ENCODE measurements around the gene CEP89. TPM values are rescaled to one million over a fixed set of nuclear protein-coding genes. Genes with fewer than 3 reads are reported as not detected.

Gene CEP89
- polyA plus RNA-seq, 1 donor (not counting 4 experiments of a cell fraction or from before 2014, with no cell fraction given) = 11.2 TPM

DNA sequence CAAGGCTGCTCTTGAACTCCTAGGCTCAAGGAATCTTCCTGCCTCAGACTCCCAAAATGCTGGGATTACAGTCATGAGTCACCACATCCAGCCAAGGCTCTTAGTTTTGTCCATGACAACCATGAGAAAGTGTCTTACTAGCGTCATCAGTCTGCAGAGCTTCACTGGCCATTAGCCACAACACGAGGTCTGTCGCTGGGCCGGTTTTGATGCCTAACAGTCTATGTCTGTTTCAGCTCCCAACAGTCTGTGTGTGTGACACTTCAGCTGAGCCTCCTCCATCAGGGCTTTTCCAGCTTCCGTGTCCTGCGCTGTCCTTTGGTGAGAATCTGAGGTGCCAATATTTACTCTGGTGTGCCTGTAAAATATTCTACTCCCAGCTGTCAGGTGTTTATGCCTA is 47.6 kb downstream of the CEP89 start:
- Histone ChIP-seq H3K4me1 (ENCODE audit: control insufficient read depth, extremely low read depth, insufficient read depth, low read length) (no peaks in the 10 kb centered on the region), H2AFZ (ENCODE audit: control insufficient read depth, low read length) (no peak overlapping the region), H3K9me1 (ENCODE audit: control insufficient read depth, extremely low read depth, insufficient read depth, low read length) (no peaks in the 10 kb centered on the region), H3K27me3 (ENCODE audit: control insufficient read depth, extremely low read depth, insufficient read depth, low read length) (no peaks in the 10 kb centered on the region), H3K79me2 (ENCODE audit: control insufficient read depth, insufficient read depth, low read length) (no peaks in the 10 kb centered on the region), H3K9ac (ENCODE audit: control insufficient read depth, extremely low read depth, insufficient read depth, low read length) (no peak overlapping the region), H3K4me3 (ENCODE audit: control insufficient read depth in 2 of 3, extremely low read depth in 1 of 3, insufficient read depth in 2 of 3, low read depth in 1 of 3, low read length in 3 of 3) (no peak overlapping the region), H3K36me3 (ENCODE audit: control insufficient read depth in 2 of 2, extremely low read depth in 1 of 2, insufficient read depth in 2 of 2, low read length in 2 of 2) (peaks cover 0 to 7% of the 10 kb centered on the region in 2 experiments), H3K9me3 (ENCODE audit: control insufficient read depth, low read depth, low read length) (no peaks in the 10 kb centered on the region), H3K27ac (ENCODE audit: control insufficient read depth, insufficient read depth, low read length) (no peak overlapping the region), H3K4me2 (ENCODE audit: control insufficient read depth, extremely low read depth, insufficient read depth, low read depth, low read length) (no peak overlapping the region), H4K20me1 (ENCODE audit: control insufficient read depth, extremely low read depth, insufficient read depth, low read length) (no peaks in the 10 kb centered on the region)
- dilution Hi-C loops (cut with MboI; ENCODE audit: extremely low pct_ligation_motif_present, low sequenced_read_pairs) = no loop called here
- TF ChIP-seq, protein P1, sequence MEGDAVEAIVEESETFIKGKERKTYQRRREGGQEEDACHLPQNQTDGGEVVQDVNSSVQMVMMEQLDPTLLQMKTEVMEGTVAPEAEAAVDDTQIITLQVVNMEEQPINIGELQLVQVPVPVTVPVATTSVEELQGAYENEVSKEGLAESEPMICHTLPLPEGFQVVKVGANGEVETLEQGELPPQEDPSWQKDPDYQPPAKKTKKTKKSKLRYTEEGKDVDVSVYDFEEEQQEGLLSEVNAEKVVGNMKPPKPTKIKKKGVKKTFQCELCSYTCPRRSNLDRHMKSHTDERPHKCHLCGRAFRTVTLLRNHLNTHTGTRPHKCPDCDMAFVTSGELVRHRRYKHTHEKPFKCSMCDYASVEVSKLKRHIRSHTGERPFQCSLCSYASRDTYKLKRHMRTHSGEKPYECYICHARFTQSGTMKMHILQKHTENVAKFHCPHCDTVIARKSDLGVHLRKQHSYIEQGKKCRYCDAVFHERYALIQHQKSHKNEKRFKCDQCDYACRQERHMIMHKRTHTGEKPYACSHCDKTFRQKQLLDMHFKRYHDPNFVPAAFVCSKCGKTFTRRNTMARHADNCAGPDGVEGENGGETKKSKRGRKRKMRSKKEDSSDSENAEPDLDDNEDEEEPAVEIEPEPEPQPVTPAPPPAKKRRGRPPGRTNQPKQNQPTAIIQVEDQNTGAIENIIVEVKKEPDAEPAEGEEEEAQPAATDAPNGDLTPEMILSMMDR (optimal IDR thresholded peaks at IDR 0.05 in 1 of 3, IDR thresholded peaks at IDR 0.05 in 1 of 3, conservative IDR thresholded peaks at IDR 0.05 in 1 of 3; ENCODE audit: extremely low read depth in 1 of 3, insufficient read depth in 2 of 3, low read length in 3 of 3) = no peak
- TF ChIP-seq EZH2 (IDR thresholded peaks at IDR 0.05; ENCODE audit: low read length) = no peak
- no peak for DNase-seq (ENCODE audit: low read depth, low spot score)
- FAIRE-seq = no peak

DNA sequence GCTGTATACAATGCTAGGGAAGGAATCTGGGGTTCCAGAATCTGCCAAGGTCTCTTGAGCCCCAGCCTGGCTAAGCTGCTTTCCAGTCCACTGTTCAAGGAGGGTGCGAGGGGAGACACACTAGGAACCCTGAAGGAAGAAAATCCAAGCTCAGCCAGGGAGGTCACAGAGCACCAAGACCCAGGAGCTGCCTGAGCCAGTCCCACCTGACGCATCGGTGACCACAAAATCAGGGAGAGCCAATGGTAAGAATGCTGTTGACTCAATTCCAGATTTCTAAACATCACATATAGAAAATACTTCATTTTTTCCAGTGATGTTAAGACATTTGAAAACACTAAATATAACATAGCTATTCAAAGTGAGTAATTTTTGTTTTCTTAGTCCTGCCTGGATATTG is 50.1 kb downstream of the CEP89 start:
- H3K27ac ChIP-seq (ENCODE audit: control insufficient read depth, insufficient read depth, low read length) = no peak overlapping the region
- no peaks in the 10 kb centered on the region for H3K9me1 ChIP-seq (ENCODE audit: control insufficient read depth, extremely low read depth, insufficient read depth, low read length)
- no peaks in the 10 kb centered on the region for H3K9me3 ChIP-seq (ENCODE audit: control insufficient read depth, low read depth, low read length)
- no peaks in the 10 kb centered on the region for H3K4me1 ChIP-seq (ENCODE audit: control insufficient read depth, extremely low read depth, insufficient read depth, low read length)
- H3K27me3 ChIP-seq (ENCODE audit: control insufficient read depth, extremely low read depth, insufficient read depth, low read length) = no peaks in the 10 kb centered on the region
- peaks cover 7% of the 10 kb centered on the region in 2 experiments for H3K36me3 ChIP-seq (ENCODE audit: control insufficient read depth in 2 of 2, extremely low read depth in 1 of 2, insufficient read depth in 2 of 2, low read length in 2 of 2)
- H3K9ac ChIP-seq (ENCODE audit: control insufficient read depth, extremely low read depth, insufficient read depth, low read length) = no peak overlapping the region
- no peak for DNase-seq (ENCODE audit: low read depth, low spot score)
- FAIRE-seq = no peak
- no peak overlapping the region for H3K4me3 ChIP-seq (ENCODE audit: control insufficient read depth in 2 of 3, extremely low read depth in 1 of 3, insufficient read depth in 2 of 3, low read depth in 1 of 3, low read length in 3 of 3)
- H3K79me2 ChIP-seq (ENCODE audit: control insufficient read depth, insufficient read depth, low read length) = no peaks in the 10 kb centered on the region
- H4K20me1 ChIP-seq (ENCODE audit: control insufficient read depth, extremely low read depth, insufficient read depth, low read length) = no peaks in the 10 kb centered on the region
- H3K4me2 ChIP-seq (ENCODE audit: control insufficient read depth, extremely low read depth, insufficient read depth, low read depth, low read length) = no peak overlapping the region
- no peak for TF ChIP-seq EZH2 (IDR thresholded peaks at IDR 0.05; ENCODE audit: low read length)
- TF ChIP-seq, protein P1 (optimal IDR thresholded peaks at IDR 0.05 in 1 of 3, IDR thresholded peaks at IDR 0.05 in 1 of 3, conservative IDR thresholded peaks at IDR 0.05 in 1 of 3; ENCODE audit: extremely low read depth in 1 of 3, insufficient read depth in 2 of 3, low read length in 3 of 3) = no peak
- H2AFZ ChIP-seq (ENCODE audit: control insufficient read depth, low read length) = no peak overlapping the region
- dilution Hi-C loops (cut with MboI; ENCODE audit: extremely low pct_ligation_motif_present, low sequenced_read_pairs) = no loop called here
